Stomach smooth muscle (tissue), 2 donors: ENCODE data around the gene TRIM15.
"Not testable (repeated sequence)": the region's sequence is repeated elsewhere in the genome, so short reads cannot be mapped to it uniquely, and the experiment has no call there.

Experiments
- H3K27ac ChIP-seq: one replicate; pipeline ENCODE4 v1.7.0; 2013; ENCODE audit warnings: mild to moderate bottlenecking, low read length, inconsistent platforms
- H3K27me3 ChIP-seq, 2 donors: one replicate each; pipeline ENCODE4 v1.7.0; 2013; ENCODE audit warnings: low read length in 2 of 2; ENCODE audit not compliant: insufficient read depth in 2 of 2, control insufficient read depth in 1 of 2
- H3K36me3 ChIP-seq, 2 donors: one replicate each; pipeline ENCODE4 v1.7.0; 2013; ENCODE audit warnings: low read length in 2 of 2; ENCODE audit not compliant: control insufficient read depth in 2 of 2, insufficient read depth in 2 of 2
- H3K4me1 ChIP-seq: one replicate; pipeline ENCODE4 v1.7.0; 2013; ENCODE audit warnings: low read length; ENCODE audit not compliant: control insufficient read depth, insufficient read depth
- H3K4me3 ChIP-seq, 2 donors: one replicate each; pipeline ENCODE4 v1.7.0; 2013; ENCODE audit warnings: low read length in 2 of 2
- H3K9ac ChIP-seq, 2 donors: one replicate each; pipeline ENCODE4 v1.7.0; 2013; ENCODE audit warnings: low read length in 2 of 2, mild to moderate bottlenecking in 1 of 2
- H3K9me3 ChIP-seq, 2 donors: one replicate each; pipeline ENCODE4 v1.7.0; 2013; ENCODE audit warnings: low read length in 2 of 2; ENCODE audit not compliant: control insufficient read depth in 2 of 2
- donor health status: healthy.
- donor health status: Pancreatic carcinoma.

TRIM15 gene

GRCh38 chr6:30163918-30164654 is 740 bp downstream of the TRIM15 start:
- Histone ChIP-seq H3K27me3 (peaks cover 0 to 19% of the 10 kb centered on the region in 2 donors), H3K9ac (no peak overlapping the region), H3K4me3 (no peak overlapping the region), H3K4me1 (no peaks in the 10 kb centered on the region), H3K36me3 (no peaks in the 10 kb centered on the region), H3K27ac (no peak overlapping the region), H3K9me3 (no peaks in the 10 kb centered on the region)

GRCh38 chr6:30164714-30165113 is 1.4 kb downstream of the TRIM15 start:
- Histone ChIP-seq H3K27ac (no peak overlapping the region), H3K9ac (no peak overlapping the region), H3K36me3 (no peaks in the 10 kb centered on the region), H3K4me1 (no peaks in the 10 kb centered on the region), H3K27me3 (peaks cover 2 to 19% of the 10 kb centered on the region in 2 donors), H3K4me3 (no peak overlapping the region), H3K9me3 (no peaks in the 10 kb centered on the region)

- not testable (repeated sequence) for H3K4me3 ChIP-seq, H3K4me1 ChIP-seq, H3K27ac ChIP-seq, H3K9me3 ChIP-seq, H3K9ac ChIP-seq, H3K36me3 ChIP-seq
- peaks cover 6 to 16% of the 10 kb centered on the region in 2 donors for H3K27me3 ChIP-seq
Observed at GRCh38 chr6:30165238-30165637, 1.9 kb downstream of the TRIM15 start.

GRCh38 chr6:30167101-30167500 is 3.8 kb downstream of the TRIM15 start:
- Histone ChIP-seq H3K9me3 (no peaks in the 10 kb centered on the region), H3K36me3 (no peaks in the 10 kb centered on the region), H3K9ac (no peak overlapping the region), H3K27ac (no peak overlapping the region), H3K27me3 (peaks cover 24 to 28% of the 10 kb centered on the region in 2 donors), H3K4me3 (no peak overlapping the region), H3K4me1 (peaks cover 5% of the 10 kb centered on the region)

- H3K4me3 ChIP-seq = no peak overlapping the region
- H3K36me3 ChIP-seq = no peaks in the 10 kb centered on the region
- H3K9me3 ChIP-seq = no peaks in the 10 kb centered on the region
- peaks cover 32% of the 10 kb centered on the region in 2 donors for H3K27me3 ChIP-seq
- H3K27ac ChIP-seq = no peak overlapping the region
- H3K4me1 ChIP-seq = peaks cover 5% of the 10 kb centered on the region
- H3K9ac ChIP-seq = no peak overlapping the region
Observed at GRCh38 chr6:30168741-30169140, 5.4 kb downstream of the TRIM15 start.

GRCh38 chr6:30169658-30170614 is 6.6 kb downstream of the TRIM15 start:
- H3K27me3 ChIP-seq = peaks cover 30 to 32% of the 10 kb centered on the region in 2 donors

GRCh38 chr6:30171677-30172471 is 8.5 kb downstream of the TRIM15 start:
- H3K9ac ChIP-seq = no peak overlapping the region
- H3K27ac ChIP-seq = no peak overlapping the region
- H3K4me1 ChIP-seq = peaks cover 5% of the 10 kb centered on the region
- no peak overlapping the region for H3K4me3 ChIP-seq
- H3K9me3 ChIP-seq = no peaks in the 10 kb centered on the region
- peaks cover 33 to 37% of the 10 kb centered on the region in 2 donors for H3K27me3 ChIP-seq
- H3K36me3 ChIP-seq = no peaks in the 10 kb centered on the region

More at GRCh38 chr6:30169658-30170614, 6.6 kb downstream of the TRIM15 start:
- H3K9me3 ChIP-seq = no peaks in the 10 kb centered on the region
- H3K27ac ChIP-seq = no peak overlapping the region
- no peak overlapping the region for H3K9ac ChIP-seq
- H3K36me3 ChIP-seq = no peaks in the 10 kb centered on the region
- H3K4me3 ChIP-seq = no peak overlapping the region
- H3K4me1 ChIP-seq = peaks cover 5% of the 10 kb centered on the region

GRCh38 chr6:30172681-30173080 is 9.3 kb downstream of the TRIM15 start:
- Histone ChIP-seq H3K36me3 (no peaks in the 10 kb centered on the region), H3K9ac (no peak overlapping the region), H3K27ac (no peak overlapping the region), H3K9me3 (no peaks in the 10 kb centered on the region), H3K4me1 (peaks cover 5% of the 10 kb centered on the region), H3K4me3 (no peak overlapping the region), H3K27me3 (peaks cover 31 to 42% of the 10 kb centered on the region in 2 donors)

GRCh38 chr6:30175765-30176164 is 12.4 kb downstream of the TRIM15 start:
- H3K27ac ChIP-seq = no peak overlapping the region
- H3K4me1 ChIP-seq = peaks cover 5% of the 10 kb centered on the region
- H3K9ac ChIP-seq = no peak overlapping the region
- H3K27me3 ChIP-seq = peaks cover 24 to 31% of the 10 kb centered on the region in 2 donors
- no peaks in the 10 kb centered on the region for H3K36me3 ChIP-seq
- H3K9me3 ChIP-seq = no peaks in the 10 kb centered on the region
- H3K4me3 ChIP-seq = no peak overlapping the region

GRCh38 chr6:30178837-30179236 is 15.5 kb downstream of the TRIM15 start:
- no peaks in the 10 kb centered on the region for H3K9me3 ChIP-seq
- no peaks in the 10 kb centered on the region for H3K4me1 ChIP-seq
- no peak overlapping the region for H3K4me3 ChIP-seq
- H3K27me3 ChIP-seq = peaks cover 7 to 10% of the 10 kb centered on the region in 2 donors
- H3K36me3 ChIP-seq = no peaks in the 10 kb centered on the region
- no peak overlapping the region for H3K9ac ChIP-seq
- no peak overlapping the region for H3K27ac ChIP-seq
